CD14-positive monocyte (primary cell): Measurements from ENCODE around the gene ARHGEF37. TPM values are rescaled to one million over a fixed set of nuclear protein-coding genes. Genes with fewer than 3 reads are reported as not detected.

Source experiments
- DNase-seq, 3 donors: peaks; one replicate each; pipeline ENCODE4 v3.0.0-alpha.2; 2011 to 2022
- H2AFZ ChIP-seq: 2 replicates; pipeline ENCODE4 v1.6.0; 2012; ENCODE audit warnings: mild to moderate bottlenecking, low read depth, low read length, inconsistent platforms; ENCODE audit not compliant: insufficient read depth, poor library complexity, severe bottlenecking
- H3K27ac ChIP-seq, 2 donors: 1 replicate in 1 of 2; 2 replicates in 1 of 2; pipeline ENCODE4 v1.5.1; 2012 to 2013; ENCODE audit warnings: low read length in 2 of 2, control low read depth in 1 of 2, inconsistent platforms in 1 of 2, low read depth in 1 of 2, mild to moderate bottlenecking in 1 of 2
- H3K27me3 ChIP-seq, 2 donors: one replicate each; pipeline versions ENCODE4 v1.6.0 to v1.6.1; 2011 to 2013; ENCODE audit warnings: low read length in 2 of 2; ENCODE audit not compliant: control insufficient read depth in 2 of 2, insufficient read depth in 2 of 2
- H3K36me3 ChIP-seq, 2 donors: replicated peaks in 1 of 2; 1 replicate in 1 of 2; 2 replicates in 1 of 2; pipeline versions ENCODE4 v1.5.1 to v1.6.1; 2012 to 2013; ENCODE audit warnings: low read length in 2 of 2, control low read depth in 1 of 2, inconsistent platforms in 1 of 2, mild to moderate bottlenecking in 1 of 2; ENCODE audit not compliant: insufficient read depth in 2 of 2, control insufficient read depth in 1 of 2
- H3K4me1 ChIP-seq, 2 donors: 1 replicate in 1 of 2; 2 replicates in 1 of 2; pipeline versions ENCODE4 v1.5.1 to v1.6.1; 2012 to 2013; ENCODE audit warnings: low read length in 2 of 2, control low read depth in 1 of 2, inconsistent platforms in 1 of 2, mild to moderate bottlenecking in 1 of 2, moderate library complexity in 1 of 2; ENCODE audit not compliant: insufficient read depth in 2 of 2, control insufficient read depth in 1 of 2
- H3K4me2 ChIP-seq: replicated peaks from 2 replicates; pipeline ENCODE3; 2012; ENCODE audit warnings: low read length, moderate library complexity, mild to moderate bottlenecking; ENCODE audit not compliant: poor library complexity, severe bottlenecking; ENCODE audit errors: extremely low read depth
- H3K4me3 ChIP-seq, 3 experiments: fragments of 200-600 bp in 1 of 3; sonication (generic) in 1 of 3; replicated peaks in 1 of 3; 1 replicate in 2 of 3; 2 replicates in 1 of 3; pipeline ENCODE4 v1.5.1; 2011 to 2013; ENCODE audit warnings: low read length in 3 of 3, mild to moderate bottlenecking in 3 of 3, control low read depth in 2 of 3, low read depth in 2 of 3, inconsistent platforms in 1 of 3, moderate library complexity in 1 of 3
- H3K79me2 ChIP-seq: 2 replicates; pipeline ENCODE4 v1.6.0; 2012; ENCODE audit warnings: mild to moderate bottlenecking, control low read depth, inconsistent platforms, low read length, moderate library complexity; ENCODE audit not compliant: insufficient read depth
- H3K9ac ChIP-seq: 2 replicates; pipeline ENCODE4 v1.6.0; 2017; ENCODE audit warnings: low read length, mild to moderate bottlenecking; ENCODE audit not compliant: insufficient read depth, poor library complexity, severe bottlenecking
- H3K9me3 ChIP-seq, 2 donors: replicated peaks in 1 of 2; 1 replicate in 1 of 2; 2 replicates in 1 of 2; pipeline versions ENCODE4 v1.5.1 to v1.6.1; 2012 to 2013; ENCODE audit warnings: low read length in 2 of 2, control low read depth in 1 of 2; ENCODE audit not compliant: control insufficient read depth in 1 of 2, insufficient read depth in 1 of 2
- H4K20me1 ChIP-seq: 2 replicates; pipeline ENCODE4 v1.6.0; 2012; ENCODE audit warnings: mild to moderate bottlenecking, low read length, control low read depth, moderate library complexity; ENCODE audit not compliant: insufficient read depth
- H3K27ac Mint-ChIP-seq, 7 donors: one replicate each; pipeline ENCODE4 v1.8.0; 2020; ENCODE audit warnings: mild to moderate bottlenecking in 7 of 7, mixed read lengths in 7 of 7, moderate library complexity in 6 of 7, inconsistent platforms in 2 of 7
- H3K27me3 Mint-ChIP-seq, 3 donors: one replicate each; pipeline ENCODE4 v1.8.0; 2021 to 2022; ENCODE audit warnings: low read depth in 3 of 3, mild to moderate bottlenecking in 3 of 3, mixed read lengths in 3 of 3, moderate library complexity in 3 of 3, inconsistent platforms in 1 of 3
- H3K36me3 Mint-ChIP-seq, 2 donors: one replicate each; pipeline ENCODE4 v1.8.0; 2020; ENCODE audit warnings: mixed read lengths in 2 of 2, inconsistent platforms in 1 of 2, mild to moderate bottlenecking in 1 of 2
- H3K4me1 Mint-ChIP-seq: one replicate; pipeline ENCODE4 v1.8.0; 2020; ENCODE audit warnings: mild to moderate bottlenecking, mixed read lengths
- H3K4me3 Mint-ChIP-seq, 2 donors: one replicate each; pipeline ENCODE4 v1.8.0; 2020; ENCODE audit warnings: mild to moderate bottlenecking in 2 of 2, mixed read lengths in 2 of 2, moderate library complexity in 1 of 2
- H3K9me3 Mint-ChIP-seq, 7 donors: one replicate each; pipeline ENCODE4 v1.8.0; 2020 to 2022; ENCODE audit warnings: mixed read lengths in 7 of 7, mild to moderate bottlenecking in 6 of 7, moderate library complexity in 6 of 7, inconsistent platforms in 2 of 7
- WGBS: methylation state at CpG from one replicate; pipeline ENCODE4 v1.1.5; 2013; ENCODE audit warnings: missing lambda C conversion rate; ENCODE audit not compliant: insufficient coverage; 5-methylcytosine and 5-hydroxymethylcytosine counted together
- intact Hi-C, 2 donors: fragments of 100-400 bp; cut with micrococcal nuclease; formaldehyde crosslinking; loops; one replicate each; pipeline versions ENCODE4 v1.15.0 to v1.15.1; 2023
- polyA plus RNA-seq, 3 donors: library from polyadenylated mRNA; depleted of rRNA in 1 of 3; unstranded in 2 of 3; stranded (reverse) in 1 of 3; fragments of 300-500 nt in 2 of 3; fragments of >200 nt in 1 of 3; fragmentation: Illumina TruSeq in 2 of 3; gene quantifications; 1 replicate in 2 of 3; 2 replicates in 1 of 3; pipeline ENCODE4 v1.2.3, GENCODE V29; 2012 to 2021
- TF ChIP-seq, protein P1 (sequence below): fragments of 200-600 bp; IDR thresholded peaks from one replicate; pipeline ENCODE4 v1.8.0; 2022; ENCODE audit warnings: antibody characterized with exemption, mild to moderate bottlenecking

The ARHGEF37 gene
- polyA plus RNA-seq, 3 donors: not detected

DNA sequence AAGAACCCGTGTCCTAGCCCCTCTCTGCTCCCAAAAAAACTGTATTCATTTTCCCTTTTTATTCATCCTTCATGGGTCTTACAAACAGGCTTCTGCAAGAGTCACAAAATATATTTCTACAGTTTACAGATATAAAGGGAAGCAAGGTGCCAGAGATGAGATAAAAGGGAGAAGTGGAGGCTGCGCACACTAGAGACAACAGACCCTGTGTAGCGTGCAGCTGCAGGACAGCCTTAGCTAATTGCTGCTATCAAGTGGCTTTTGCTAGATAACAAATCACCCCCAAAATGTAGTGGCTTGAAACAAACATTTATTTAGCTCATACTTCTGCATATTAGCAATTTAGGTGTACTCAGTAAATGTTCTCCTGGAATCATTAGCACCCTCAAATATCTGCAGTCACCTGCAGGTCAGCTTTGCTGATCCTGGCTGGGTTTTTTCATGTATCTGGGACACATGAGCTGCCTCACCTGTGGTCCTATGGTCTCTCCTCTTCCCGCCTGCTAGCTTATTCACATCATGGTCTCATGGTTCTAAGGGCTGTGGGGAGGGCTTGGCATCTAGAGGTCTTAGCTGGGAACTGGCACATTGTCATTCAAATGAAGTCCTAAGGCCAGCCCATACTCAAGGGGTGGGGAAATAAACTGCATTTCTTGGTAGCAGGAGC is 29.4 kb downstream of the ARHGEF37 start:
- H3K27me3 Mint-ChIP-seq: peaks cover 0 to 2% (median 2%) of the 10 kb centered on the region in 3 donors
- no peak overlapping the region for H3K27ac Mint-ChIP-seq
- Histone ChIP-seq H3K36me3 (no peaks in the 10 kb centered on the region), H3K27ac (no peak overlapping the region), H3K9ac (no peak overlapping the region), H3K79me2 (no peaks in the 10 kb centered on the region), H3K9me3 (peaks cover 0 to 7% of the 10 kb centered on the region in 2 donors), H3K27me3 (no peaks in the 10 kb centered on the region), H4K20me1 (no peaks in the 10 kb centered on the region), H3K4me3 (no peak overlapping the region), H2AFZ (no peak overlapping the region), H3K4me2 (no peak overlapping the region), H3K4me1 (peaks cover 6 to 8% of the 10 kb centered on the region in 2 donors)
- DNase-seq: no peak
- H3K36me3 Mint-ChIP-seq: no peaks in the 10 kb centered on the region
- intact Hi-C loops: no loop called here
- WGBS: 100% methylated on average over 2 of the region's 4 CpGs
- H3K9me3 Mint-ChIP-seq: peaks cover 0 to 9% (median 0%) of the 10 kb centered on the region in 7 donors
- TF ChIP-seq, protein P1, sequence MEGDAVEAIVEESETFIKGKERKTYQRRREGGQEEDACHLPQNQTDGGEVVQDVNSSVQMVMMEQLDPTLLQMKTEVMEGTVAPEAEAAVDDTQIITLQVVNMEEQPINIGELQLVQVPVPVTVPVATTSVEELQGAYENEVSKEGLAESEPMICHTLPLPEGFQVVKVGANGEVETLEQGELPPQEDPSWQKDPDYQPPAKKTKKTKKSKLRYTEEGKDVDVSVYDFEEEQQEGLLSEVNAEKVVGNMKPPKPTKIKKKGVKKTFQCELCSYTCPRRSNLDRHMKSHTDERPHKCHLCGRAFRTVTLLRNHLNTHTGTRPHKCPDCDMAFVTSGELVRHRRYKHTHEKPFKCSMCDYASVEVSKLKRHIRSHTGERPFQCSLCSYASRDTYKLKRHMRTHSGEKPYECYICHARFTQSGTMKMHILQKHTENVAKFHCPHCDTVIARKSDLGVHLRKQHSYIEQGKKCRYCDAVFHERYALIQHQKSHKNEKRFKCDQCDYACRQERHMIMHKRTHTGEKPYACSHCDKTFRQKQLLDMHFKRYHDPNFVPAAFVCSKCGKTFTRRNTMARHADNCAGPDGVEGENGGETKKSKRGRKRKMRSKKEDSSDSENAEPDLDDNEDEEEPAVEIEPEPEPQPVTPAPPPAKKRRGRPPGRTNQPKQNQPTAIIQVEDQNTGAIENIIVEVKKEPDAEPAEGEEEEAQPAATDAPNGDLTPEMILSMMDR: no peak
- H3K4me1 Mint-ChIP-seq: peaks cover 7% of the 10 kb centered on the region
- no peak overlapping the region for H3K4me3 Mint-ChIP-seq

DNA sequence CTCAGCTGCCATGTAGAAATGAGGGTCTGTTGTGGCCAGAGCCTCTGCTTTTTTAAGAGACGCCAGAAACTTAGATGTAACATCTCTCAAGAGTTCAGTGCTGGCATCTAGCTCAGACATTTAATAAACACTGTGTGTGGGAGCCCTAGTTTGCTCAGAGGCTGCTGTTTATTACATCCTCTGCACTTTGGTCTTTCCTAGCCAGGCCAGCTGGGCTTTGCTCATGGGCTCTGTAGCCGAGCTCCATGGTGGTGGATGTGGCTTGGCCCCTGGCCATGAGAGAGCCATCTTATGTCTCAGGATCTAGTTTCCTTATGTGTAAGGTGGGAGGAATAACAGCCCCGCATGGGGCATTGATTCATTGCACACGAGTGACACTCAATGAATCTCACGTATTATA is 30.0 kb downstream of the ARHGEF37 start:
- TF ChIP-seq, protein P1: no peak
- peaks cover 2% of the 10 kb centered on the region for H3K4me1 Mint-ChIP-seq
- H3K27me3 Mint-ChIP-seq: peaks cover 2 to 4% (median 2%) of the 10 kb centered on the region in 3 donors
- H3K27ac ChIP-seq: no peak overlapping the region
- no peak overlapping the region for H3K27ac Mint-ChIP-seq
- no peaks in the 10 kb centered on the region for H4K20me1 ChIP-seq
- H3K4me3 Mint-ChIP-seq: no peak overlapping the region
- H3K9ac ChIP-seq: no peak overlapping the region
- no peak overlapping the region for H3K4me2 ChIP-seq
- DNase-seq: no peak
- WGBS: 100% methylated on average over 1 of the region's 5 CpGs
- H3K9me3 ChIP-seq: peaks cover 0 to 7% of the 10 kb centered on the region in 2 donors
- intact Hi-C loops: no loop called here
- peaks cover under 1 to 2% of the 10 kb centered on the region in 2 donors for H3K4me1 ChIP-seq
- peaks cover 0 to 9% (median 0%) of the 10 kb centered on the region in 7 donors for H3K9me3 Mint-ChIP-seq
- H3K4me3 ChIP-seq: no peak overlapping the region
- H3K36me3 Mint-ChIP-seq: no peaks in the 10 kb centered on the region
- H3K27me3 ChIP-seq: no peaks in the 10 kb centered on the region
- no peak overlapping the region for H2AFZ ChIP-seq
- no peaks in the 10 kb centered on the region for H3K36me3 ChIP-seq
- no peaks in the 10 kb centered on the region for H3K79me2 ChIP-seq
